ENCODE measurements around the gene REC114.

The REC114 gene

DNA sequence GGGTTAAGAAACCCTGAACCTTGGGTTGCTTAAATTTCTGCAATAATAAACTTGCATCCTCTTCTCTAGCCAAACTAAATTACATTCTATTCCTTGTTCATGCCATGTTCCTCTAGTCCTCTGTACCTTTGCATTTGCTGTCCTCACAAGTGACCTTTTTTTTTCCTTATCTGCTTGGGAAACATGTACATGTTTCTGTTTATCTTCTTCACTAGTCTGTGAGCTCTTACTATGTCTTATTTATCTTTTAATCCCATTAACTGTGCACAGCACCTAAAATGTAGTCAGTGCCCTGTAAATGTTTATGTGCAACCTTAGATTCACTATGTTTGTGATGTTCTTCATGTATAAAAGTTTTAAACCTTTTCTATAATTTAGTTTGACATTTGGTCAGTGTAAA is 61.9 kb downstream of the REC114 start:
- TF ChIP-seq, protein P1, sequence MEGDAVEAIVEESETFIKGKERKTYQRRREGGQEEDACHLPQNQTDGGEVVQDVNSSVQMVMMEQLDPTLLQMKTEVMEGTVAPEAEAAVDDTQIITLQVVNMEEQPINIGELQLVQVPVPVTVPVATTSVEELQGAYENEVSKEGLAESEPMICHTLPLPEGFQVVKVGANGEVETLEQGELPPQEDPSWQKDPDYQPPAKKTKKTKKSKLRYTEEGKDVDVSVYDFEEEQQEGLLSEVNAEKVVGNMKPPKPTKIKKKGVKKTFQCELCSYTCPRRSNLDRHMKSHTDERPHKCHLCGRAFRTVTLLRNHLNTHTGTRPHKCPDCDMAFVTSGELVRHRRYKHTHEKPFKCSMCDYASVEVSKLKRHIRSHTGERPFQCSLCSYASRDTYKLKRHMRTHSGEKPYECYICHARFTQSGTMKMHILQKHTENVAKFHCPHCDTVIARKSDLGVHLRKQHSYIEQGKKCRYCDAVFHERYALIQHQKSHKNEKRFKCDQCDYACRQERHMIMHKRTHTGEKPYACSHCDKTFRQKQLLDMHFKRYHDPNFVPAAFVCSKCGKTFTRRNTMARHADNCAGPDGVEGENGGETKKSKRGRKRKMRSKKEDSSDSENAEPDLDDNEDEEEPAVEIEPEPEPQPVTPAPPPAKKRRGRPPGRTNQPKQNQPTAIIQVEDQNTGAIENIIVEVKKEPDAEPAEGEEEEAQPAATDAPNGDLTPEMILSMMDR (IDR thresholded peaks at IDR 0.05), result no peak
- no peak for TF ChIP-seq ZFX (IDR thresholded peaks at IDR 0.05; ENCODE audit: borderline replicate concordance)
- no peak overlapping the region for H3K27ac ChIP-seq

- no peak for TF ChIP-seq ZFX (IDR thresholded peaks at IDR 0.05; ENCODE audit: borderline replicate concordance)
- TF ChIP-seq, protein P1 (IDR thresholded peaks at IDR 0.05), result no peak
- H3K27ac ChIP-seq, result no peak overlapping the region
Observed at GRCh38 chr15:73515527-73515926, 72.6 kb downstream of the REC114 start.

DNA sequence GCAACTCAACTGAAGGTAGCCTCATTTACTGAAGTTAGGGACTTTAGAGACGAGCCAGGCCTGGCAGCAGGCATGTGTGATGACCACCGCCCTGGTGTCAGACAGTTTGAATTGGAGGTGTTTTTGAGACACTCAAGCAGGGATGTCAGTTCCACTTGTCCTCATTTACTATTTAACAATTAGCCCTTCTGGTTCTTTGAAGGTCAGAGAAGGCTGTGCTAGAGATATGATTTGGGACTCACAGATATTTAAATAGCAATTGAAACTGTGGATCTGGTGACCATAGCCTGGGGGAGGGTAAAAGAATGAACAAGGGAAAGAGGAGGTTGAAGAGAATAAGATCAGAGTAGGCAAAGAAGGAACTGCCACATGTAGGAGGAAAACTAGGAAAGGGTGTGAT is 74.6 kb downstream of the REC114 start:
- TF ChIP-seq ZFX (IDR thresholded peaks at IDR 0.05; ENCODE audit: borderline replicate concordance), result no peak
- TF ChIP-seq, protein P1 (IDR thresholded peaks at IDR 0.05), result no peak
- no peak overlapping the region for H3K27ac ChIP-seq

GRCh38 chr15:73518180-73518862 is 75.4 kb downstream of the REC114 start:
- H3K27ac ChIP-seq, result no peak overlapping the region
- TF ChIP-seq ZFX (IDR thresholded peaks at IDR 0.05; ENCODE audit: borderline replicate concordance), result no peak
- TF ChIP-seq, protein P1 (IDR thresholded peaks at IDR 0.05), result no peak

GRCh38 chr15:73518876-73519733 is 76.1 kb downstream of the REC114 start:
- TF ChIP-seq ZFX (IDR thresholded peaks at IDR 0.05; ENCODE audit: borderline replicate concordance), result no peak
- TF ChIP-seq, protein P1 (IDR thresholded peaks at IDR 0.05), result no peak
- H3K27ac ChIP-seq, result no peak overlapping the region

DNA sequence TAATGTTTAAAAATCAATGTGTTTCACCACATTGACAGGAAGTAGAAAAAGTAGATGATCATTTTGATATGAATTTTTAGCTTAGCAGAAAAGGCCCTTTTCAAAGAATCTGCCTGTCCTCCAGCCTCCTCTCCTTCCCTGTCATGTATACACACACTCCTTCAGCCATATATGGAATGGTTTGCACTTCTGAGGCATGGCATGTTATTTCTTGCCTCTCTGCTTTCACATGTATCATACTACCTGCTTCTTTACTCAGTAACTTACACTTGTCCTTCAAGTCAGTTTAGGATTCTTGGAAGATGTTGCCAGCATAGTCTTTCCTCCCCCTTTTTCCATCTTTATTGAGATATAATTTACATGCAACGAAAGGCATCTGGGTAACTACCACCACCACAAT is 79.0 kb downstream of the REC114 start:
- TF ChIP-seq, protein P1 (IDR thresholded peaks at IDR 0.05), result no peak
- no peak for TF ChIP-seq ZFX (IDR thresholded peaks at IDR 0.05; ENCODE audit: borderline replicate concordance)

GRCh38 chr15:73524919-73525318 is 82.0 kb downstream of the REC114 start:
- H3K27ac ChIP-seq, result no peak overlapping the region
- no peak for TF ChIP-seq ZFX (IDR thresholded peaks at IDR 0.05; ENCODE audit: borderline replicate concordance)
- TF ChIP-seq, protein P1 (IDR thresholded peaks at IDR 0.05), result no peak

More for the DNA sequence above, 79.0 kb downstream of the REC114 start:
- H3K27ac ChIP-seq, result no peak overlapping the region
